Measurements from ENCODE around the gene CLCN4. TPM values are rescaled to one million over a fixed set of nuclear protein-coding genes. Genes with fewer than 3 reads are reported as not detected.

CLCN4 gene
- 2.6 and 4.2 TPM in 2 replicates for total RNA-seq

GRCh38 chrX:10156199-10157031, at the start of gene CLCN4:
TSS of gene CLCN4 (plus strand) at chrX:10156975. CDS start at chrX:10185033, 28,058 bp downstream.
- peak; percentile 69 for DNase-seq (ENCODE audit: low read depth)

- no peak for DNase-seq (ENCODE audit: low read depth)
These were observed 49.3 kb upstream of the CLCN4 start for GRCh38 chrX:10107483-10107882.

GRCh38 chrX:10108288-10108687, 48.5 kb upstream of the CLCN4 start:
- no peak for DNase-seq (ENCODE audit: low read depth)

- no peak for DNase-seq (ENCODE audit: low read depth)
These were observed 47.1 kb upstream of the CLCN4 start for GRCh38 chrX:10109695-10110094.

GRCh38 chrX:10110316-10110935, 46.3 kb upstream of the CLCN4 start:
- no peak for DNase-seq (ENCODE audit: low read depth)

GRCh38 chrX:10110984-10111363, 45.8 kb upstream of the CLCN4 start:
- no peak for DNase-seq (ENCODE audit: low read depth)

- DNase-seq (ENCODE audit: low read depth): no peak
These were observed 45.2 kb upstream of the CLCN4 start for GRCh38 chrX:10111364-10112148.

- no peak for DNase-seq (ENCODE audit: low read depth)
These were observed 44.3 kb upstream of the CLCN4 start for GRCh38 chrX:10112510-10112909.

GRCh38 chrX:10115082-10115481, 41.7 kb upstream of the CLCN4 start:
- no peak for DNase-seq (ENCODE audit: low read depth)

- DNase-seq (ENCODE audit: low read depth): no peak
These were observed 39.5 kb upstream of the CLCN4 start for GRCh38 chrX:10117301-10117700.

GRCh38 chrX:10117864-10118377, 38.9 kb upstream of the CLCN4 start:
- no peak for DNase-seq (ENCODE audit: low read depth)

GRCh38 chrX:10118530-10118929, 38.2 kb upstream of the CLCN4 start:
- no peak for DNase-seq (ENCODE audit: low read depth)

- peak; percentile 74 for DNase-seq (ENCODE audit: low read depth)
These were observed 37.3 kb upstream of the CLCN4 start for GRCh38 chrX:10119399-10119990.

GRCh38 chrX:10120331-10120730, 36.4 kb upstream of the CLCN4 start:
- DNase-seq (ENCODE audit: low read depth): no peak

GRCh38 chrX:10120828-10121227, 35.9 kb upstream of the CLCN4 start:
- DNase-seq (ENCODE audit: low read depth): no peak

GRCh38 chrX:10121787-10122186, 35.0 kb upstream of the CLCN4 start:
- DNase-seq (ENCODE audit: low read depth): no peak

GRCh38 chrX:10124506-10125247, 32.1 kb upstream of the CLCN4 start:
- DNase-seq (ENCODE audit: low read depth): no peak

GRCh38 chrX:10125248-10125615, 31.5 kb upstream of the CLCN4 start:
- DNase-seq (ENCODE audit: low read depth): no peak

GRCh38 chrX:10126044-10126443, 30.7 kb upstream of the CLCN4 start:
- DNase-seq (ENCODE audit: low read depth): no peak

- no peak for DNase-seq (ENCODE audit: low read depth)
These were observed 29.9 kb upstream of the CLCN4 start for GRCh38 chrX:10126834-10127233.

- no peak for DNase-seq (ENCODE audit: low read depth)
These were observed 28.4 kb upstream of the CLCN4 start for GRCh38 chrX:10128386-10128785.

All from renal cortical epithelial cell (primary cell).